ENCODE data around the gene E2F4. TPM values are rescaled to one million over a fixed set of nuclear protein-coding genes. Genes with fewer than 3 reads are reported as not detected.

Gene E2F4
- total and polyA plus RNA-seq, 10 of the 15 experiments (the other 5 are each of a cell fraction or from before 2014, with no cell fraction given), result 11.7 to 132 (median 95.9) TPM

- Histone ChIP-seq H3K4me3 (no peak overlapping the region), H3K79me2 (ENCODE audit: control insufficient read depth, insufficient read depth, low read length) (peaks cover 23% of the 10 kb centered on the region), H3K27ac (ENCODE audit: control insufficient read depth, insufficient read depth) (no peak overlapping the region), H3K4me1 (ENCODE audit: control insufficient read depth, insufficient read depth, low read length) (peaks cover 8% of the 10 kb centered on the region), H3K9ac (ENCODE audit: control insufficient read depth, insufficient read depth, low read length) (no peak overlapping the region), H2AFZ (ENCODE audit: control insufficient read depth, low read depth, low read length) (no peak overlapping the region; the same call in 1 of the 2 replicates), H3K27me3 (replicated peaks in 1 of 2; ENCODE audit: control insufficient read depth in 2 of 2, insufficient read depth in 2 of 2, low read length in 1 of 2) (no peaks in the 10 kb centered on the region), H3K9me3 (replicated peaks; ENCODE audit: control insufficient read depth, insufficient read depth, low read length) (no peaks in the 10 kb centered on the region), H4K20me1 (ENCODE audit: control insufficient read depth, insufficient read depth) (peaks cover 4% of the 10 kb centered on the region), H3K4me2 (ENCODE audit: control insufficient read depth, insufficient read depth) (no peak overlapping the region), H3K36me3 (ENCODE audit: control insufficient read depth in 2 of 2, insufficient read depth in 2 of 2, low read length in 1 of 2) (peaks cover 9 to 10% of the 10 kb centered on the region in 2 experiments)
- ATAC-seq, result no peak
- ChIA-PET RAD21 (ENCODE audit: unreplicated experiment) (no interaction called here), CTCF (interaction anchor here (1.0 to 1.7 kb wide), 5 partner anchors 20 to 237 kb away, joined by 3 to 5 read pairs (median 4); partner anchors contain the start of genes NOL3 and TMEM208), SMC1A (ENCODE audit: uncharacterized antibody, unreplicated experiment) (interaction anchor here (0.7 to 1.1 kb wide), 2 partner anchors 33 to 148 kb away, joined by 3 read pairs; no protein-coding TSS in a partner anchor), POLR2A (interaction anchor here (1.4 kb wide), 1 partner anchor 36 kb away, joined by 5 read pairs; the partner anchor contains the start of gene TMEM208)
- intact Hi-C loops (cut with micrococcal nuclease; ENCODE audit: unreplicated experiment), result no loop called here
- no peak for FAIRE-seq
- 67% methylated on average over 13 of the region's 13 CpGs for WGBS (ENCODE audit: insufficient coverage, insufficient replicate concordance, low lambda C conversion rate, missing lambda C conversion rate)
- DNase-seq (ENCODE audit: low read depth, low spot score), result no peak
- TF ChIP-seq ZNF687 (IDR thresholded peaks at IDR 0.05), result no peak
- TF ChIP-seq NFXL1 (IDR thresholded peaks at IDR 0.05; ENCODE audit: borderline replicate concordance), result no peak
- TF ChIP-seq BMI1 (IDR thresholded peaks at IDR 0.05; ENCODE audit: borderline replicate concordance), result no peak
- TF ChIP-seq FOXK2 (IDR thresholded peaks at IDR 0.05), result no peak
- TF ChIP-seq MXI1 (IDR thresholded peaks at IDR 0.05; ENCODE audit: low read depth, low read length), result no peak
- TF ChIP-seq ZNF24 (IDR thresholded peaks at IDR 0.05), result no peak
- TF ChIP-seq EZH2 (IDR thresholded peaks at IDR 0.05; ENCODE audit: borderline replicate concordance, control insufficient read depth, low read depth, low read length), result no peak
- TF ChIP-seq LARP7 (IDR thresholded peaks at IDR 0.05), result no peak
- no peak for TF ChIP-seq GABPA (IDR thresholded peaks at IDR 0.05; ENCODE audit: low read depth)
- no peak for TF ChIP-seq RFX5 (IDR thresholded peaks at IDR 0.05; ENCODE audit: low read depth, low read length)
- TF ChIP-seq SMC3 (IDR thresholded peaks at IDR 0.05; ENCODE audit: borderline replicate concordance, low read length), result no peak
- no TSS peak for BruUV-seq (replicated peaks)
- in situ Hi-C loops (cut with MboI), result no loop called here
These were observed 1.2 kb upstream of the E2F4 start for GRCh38 chr16:67190448-67191399.
